ENCODE data around the gene EDRF1. TPM values are rescaled to one million over a fixed set of nuclear protein-coding genes. Genes with fewer than 3 reads are reported as not detected.

EDRF1 gene
- total and polyA plus RNA-seq, 3 donors from 2014 or later = 66.7 to 95.1 (median 93.1) TPM

DNA sequence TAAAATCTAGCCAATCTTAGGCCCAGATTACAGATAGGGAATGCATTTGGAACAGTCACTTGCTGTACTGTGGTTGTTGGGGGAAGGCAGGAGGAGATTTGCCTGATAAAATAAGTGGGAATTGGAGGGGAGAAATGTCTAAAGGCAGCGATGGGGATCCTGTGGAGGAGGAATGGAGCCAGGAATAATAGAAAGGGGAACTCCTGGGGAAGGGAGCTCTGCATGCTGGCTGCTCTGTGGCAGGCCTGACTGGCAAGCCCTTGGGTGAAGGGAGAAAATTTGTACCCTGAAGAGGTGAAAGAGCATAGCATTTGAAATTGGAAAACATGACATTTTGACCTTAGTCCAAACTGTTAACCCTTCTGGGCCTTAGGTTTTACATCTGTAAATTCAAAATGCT lies 42.5 kb downstream of the EDRF1 start:
- no peak overlapping the region for H3K27ac ChIP-seq
- H3K4me1 ChIP-seq = no peaks in the 10 kb centered on the region
- H3K36me3 ChIP-seq (ENCODE audit: low read depth, missing control alignments) = no peaks in the 10 kb centered on the region
- H3K9me3 ChIP-seq = no peaks in the 10 kb centered on the region
- no peak for DNase-seq
- WGBS, 2 donors = 39 to 52% methylated on average over 1 of the region's 1 CpG
- H3K4me3 ChIP-seq = no peak overlapping the region
- no peaks in the 10 kb centered on the region for H3K27me3 ChIP-seq
- intact Hi-C loops (cut with DNase I; ENCODE audit: low total_unique reads) = no loop called here
- TF ChIP-seq, protein P1, sequence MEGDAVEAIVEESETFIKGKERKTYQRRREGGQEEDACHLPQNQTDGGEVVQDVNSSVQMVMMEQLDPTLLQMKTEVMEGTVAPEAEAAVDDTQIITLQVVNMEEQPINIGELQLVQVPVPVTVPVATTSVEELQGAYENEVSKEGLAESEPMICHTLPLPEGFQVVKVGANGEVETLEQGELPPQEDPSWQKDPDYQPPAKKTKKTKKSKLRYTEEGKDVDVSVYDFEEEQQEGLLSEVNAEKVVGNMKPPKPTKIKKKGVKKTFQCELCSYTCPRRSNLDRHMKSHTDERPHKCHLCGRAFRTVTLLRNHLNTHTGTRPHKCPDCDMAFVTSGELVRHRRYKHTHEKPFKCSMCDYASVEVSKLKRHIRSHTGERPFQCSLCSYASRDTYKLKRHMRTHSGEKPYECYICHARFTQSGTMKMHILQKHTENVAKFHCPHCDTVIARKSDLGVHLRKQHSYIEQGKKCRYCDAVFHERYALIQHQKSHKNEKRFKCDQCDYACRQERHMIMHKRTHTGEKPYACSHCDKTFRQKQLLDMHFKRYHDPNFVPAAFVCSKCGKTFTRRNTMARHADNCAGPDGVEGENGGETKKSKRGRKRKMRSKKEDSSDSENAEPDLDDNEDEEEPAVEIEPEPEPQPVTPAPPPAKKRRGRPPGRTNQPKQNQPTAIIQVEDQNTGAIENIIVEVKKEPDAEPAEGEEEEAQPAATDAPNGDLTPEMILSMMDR (IDR thresholded peaks at IDR 0.05) = no peak
- TF ChIP-seq POLR2A (IDR thresholded peaks at IDR 0.05) = no peak

- TF ChIP-seq POLR2A (IDR thresholded peaks at IDR 0.05) = no peak
- TF ChIP-seq, protein P1 (IDR thresholded peaks at IDR 0.05) = no peak
- WGBS, 2 donors = 90 to 93% methylated on average over 24 of the region's 24 CpGs
- no peaks in the 10 kb centered on the region for H3K9me3 ChIP-seq
- intact Hi-C loops (cut with DNase I; ENCODE audit: low total_unique reads) = no loop called here
- H3K36me3 ChIP-seq (ENCODE audit: low read depth, missing control alignments) = no peaks in the 10 kb centered on the region
- no peaks in the 10 kb centered on the region for H3K4me1 ChIP-seq
- no peak overlapping the region for H3K27ac ChIP-seq
- no peak for DNase-seq
- no peak overlapping the region for H3K4me3 ChIP-seq
- H3K27me3 ChIP-seq = no peaks in the 10 kb centered on the region
Observed at GRCh38 chr10:125762692-125763648, 43.5 kb downstream of the EDRF1 start.

DNA sequence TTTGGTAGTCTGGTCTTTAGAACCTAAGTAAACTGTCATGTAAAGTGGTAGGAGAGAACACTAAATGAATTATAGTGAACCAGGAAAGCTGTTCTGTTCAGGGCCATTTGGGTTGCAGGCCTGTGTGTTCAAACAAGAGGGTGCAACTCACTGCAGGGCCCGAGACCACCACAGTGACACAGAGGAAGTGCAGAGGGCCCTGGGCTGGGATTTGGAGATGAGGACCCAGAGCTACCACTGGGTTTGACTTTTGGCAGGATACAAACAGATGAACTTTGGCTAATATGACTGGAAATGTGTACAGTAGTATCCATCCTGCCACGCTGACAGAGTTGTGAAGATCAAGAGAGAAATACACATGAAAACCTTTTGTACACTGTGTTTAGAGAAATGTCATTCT lies 46.3 kb downstream of the EDRF1 start:
- no peaks in the 10 kb centered on the region for H3K27me3 ChIP-seq
- TF ChIP-seq POLR2A (IDR thresholded peaks at IDR 0.05) = no peak
- TF ChIP-seq, protein P1 (IDR thresholded peaks at IDR 0.05) = no peak
- H3K36me3 ChIP-seq (ENCODE audit: low read depth, missing control alignments) = no peaks in the 10 kb centered on the region
- H3K27ac ChIP-seq = no peak overlapping the region
- intact Hi-C loops (cut with DNase I; ENCODE audit: low total_unique reads) = no loop called here
- H3K4me1 ChIP-seq = no peaks in the 10 kb centered on the region
- 95 to 100% methylated on average over 2 of the region's 2 CpGs for WGBS, 2 donors
- DNase-seq = no peak
- no peaks in the 10 kb centered on the region for H3K9me3 ChIP-seq
- no peak overlapping the region for H3K4me3 ChIP-seq

DNA sequence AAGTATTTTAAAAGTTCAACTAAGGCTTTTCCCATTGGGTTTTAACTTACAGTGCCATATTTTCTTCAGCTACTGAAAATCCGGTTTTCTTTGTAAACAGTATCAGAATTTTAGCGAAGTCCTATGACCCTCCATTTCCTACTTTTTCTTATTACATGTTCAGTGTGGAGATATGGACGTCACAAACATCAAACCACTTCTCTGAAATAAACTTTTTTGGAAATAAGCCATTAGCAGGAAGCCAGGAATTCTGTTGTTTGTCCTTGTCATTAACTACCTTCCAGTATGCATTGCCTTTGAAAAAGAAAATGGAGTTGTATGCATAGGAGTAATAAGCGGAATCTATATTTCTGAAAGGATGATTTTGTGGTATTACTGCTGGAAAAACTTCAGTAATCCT lies 47.0 kb downstream of the EDRF1 start:
- no peak overlapping the region for H3K27ac ChIP-seq
- no peaks in the 10 kb centered on the region for H3K9me3 ChIP-seq
- TF ChIP-seq, protein P1 (IDR thresholded peaks at IDR 0.05) = no peak
- TF ChIP-seq POLR2A (IDR thresholded peaks at IDR 0.05) = no peak
- intact Hi-C loops (cut with DNase I; ENCODE audit: low total_unique reads) = no loop called here
- H3K36me3 ChIP-seq (ENCODE audit: low read depth, missing control alignments) = no peaks in the 10 kb centered on the region
- no peaks in the 10 kb centered on the region for H3K27me3 ChIP-seq
- no peaks in the 10 kb centered on the region for H3K4me1 ChIP-seq
- WGBS, 2 donors = 80 to 81% methylated on average over 4 of the region's 4 CpGs
- no peak for DNase-seq
- H3K4me3 ChIP-seq = no peak overlapping the region

Measured in testis (tissue), 3 donors.